RWPE1 (cell line): ENCODE data around the gene IKBKE.

ENCODE experiments used
- CTCF ChIA-PET: fragments of 350-600 bp; sonication (Branson Sonifier 250); formaldehyde crosslinking; extraction: SDS; loops from one replicate; lab custom pipeline; 2021; lab: Yijun Ruan, JAX
- POLR2A ChIA-PET: fragments of 400-600 bp; formaldehyde crosslinking; extraction: SDS; loops from one replicate; lab custom pipeline; 2020; ENCODE audit warnings: antibody characterized with exemption; ENCODE audit not compliant: low non-redundant PET; lab: Yijun Ruan, JAX
- DNase-seq: peaks from one replicate; pipeline ENCODE4 v3.0.0; 2012; ENCODE audit warnings: low spot score
- H3K27ac ChIP-seq: fragments of 450-650 bp; 2 replicates; pipeline ENCODE4 v1.5.1; 2017
- CTCF ChIP-seq: fragments of 450-650 bp; conservative IDR thresholded peaks from 2 replicates; pipeline ENCODE4 v1.5.1; 2017; ENCODE audit warnings: low read depth, mild to moderate bottlenecking

The IKBKE gene

GRCh38 chr1:206472886-206473285 is 2.6 kb downstream of the IKBKE start:
- TF ChIP-seq CTCF = no peak
- no peak overlapping the region for H3K27ac ChIP-seq
- ChIA-PET CTCF (interaction anchor here (0.6 kb wide), 1 partner anchor 73 kb away, joined by 5 read pairs; no protein-coding TSS in a partner anchor), POLR2A (no interaction called here)
- DNase-seq = no peak

GRCh38 chr1:206476058-206476457 is 5.8 kb downstream of the IKBKE start:
- H3K27ac ChIP-seq = no peak overlapping the region
- ChIA-PET POLR2A (no interaction called here), CTCF (interaction anchor here (1.2 kb wide), 1 partner anchor 153 kb away, joined by 4 read pairs; no protein-coding TSS in a partner anchor)
- no peak for TF ChIP-seq CTCF
- DNase-seq = no peak

- no peak for TF ChIP-seq CTCF
- CTCF ChIA-PET = interaction anchor here (0.5 to 1.2 kb wide), 2 partner anchors 153 to 187 kb away, joined by 3 to 4 read pairs; no protein-coding TSS in a partner anchor
- no peak for DNase-seq
- POLR2A ChIA-PET = no interaction called here
- no peak overlapping the region for H3K27ac ChIP-seq
These were observed 6.3 kb downstream of the IKBKE start for GRCh38 chr1:206476591-206476990.

GRCh38 chr1:206477110-206477509 is 6.8 kb downstream of the IKBKE start:
- H3K27ac ChIP-seq = no peak overlapping the region
- ChIA-PET CTCF (interaction anchor here (0.5 to 3.5 kb wide), 7 partner anchors 13 to 1436 kb away, joined by 3 to 35 read pairs (median 5); partner anchors contain the start of gene EIF2D), POLR2A (interaction anchor here (0.7 kb wide), 1 partner anchor 132 kb away, joined by 3 read pairs; no protein-coding TSS in a partner anchor)
- no peak for TF ChIP-seq CTCF
- no peak for DNase-seq

- POLR2A ChIA-PET = interaction anchor here (0.6 to 0.7 kb wide), 2 partner anchors 16 to 131 kb away, joined by 3 read pairs; no protein-coding TSS in a partner anchor
- no peak for TF ChIP-seq CTCF
- no peak overlapping the region for H3K27ac ChIP-seq
- DNase-seq = no peak
- CTCF ChIA-PET = interaction anchor here (0.5 to 3.5 kb wide), 11 partner anchors 10 to 1437 kb away, joined by 3 to 35 read pairs (median 3); partner anchors contain the start of gene EIF2D
These were observed 7.5 kb downstream of the IKBKE start for GRCh38 chr1:206477581-206478380.

- POLR2A ChIA-PET = no interaction called here
- TF ChIP-seq CTCF = no peak
- no peak overlapping the region for H3K27ac ChIP-seq
- no peak for DNase-seq
- CTCF ChIA-PET = interaction anchor here (0.6 to 3.5 kb wide), 24 partner anchors 8 to 838 kb away, joined by 3 to 46 read pairs (median 6); partner anchors contain the start of gene IKBKE
These were observed 8.5 kb downstream of the IKBKE start for GRCh38 chr1:206478746-206479145.
